Stimulated activated naive CD8-positive, alpha-beta T cell treated with anti-CD3 and anti-CD28 coated beads, Interleukin-15, Interleukin-2, amounts not matched to agents 100 U/mL and 50 U/mL, for 24 hours (primary cell): Measurements from ENCODE around the gene ANTXRL.
"Not testable (repeated sequence)": the region's sequence is repeated elsewhere in the genome, so short reads cannot be mapped to it uniquely, and the experiment has no call there.

Experiments
- ATAC-seq: fragments of 150-1000 bp; cut with Tn5 transposase; one replicate; pipeline ENCODE4 v1.10.0; 2021
- DNase-seq: peaks from one replicate; pipeline ENCODE4 v3.0.0; 2021

The ANTXRL gene

GRCh38 chr10:46308666-46309450 is 22.1 kb downstream of the ANTXRL start:
- no peak for DNase-seq
- ATAC-seq, result no peak

- ATAC-seq, result no peak
- no peak for DNase-seq
Observed at GRCh38 chr10:46309511-46310142, 22.8 kb downstream of the ANTXRL start.

GRCh38 chr10:46310143-46310514 is 23.3 kb downstream of the ANTXRL start:
- ATAC-seq, result no peak

GRCh38 chr10:46310851-46311250 is 24.1 kb downstream of the ANTXRL start:
- DNase-seq, result no peak
- no peak for ATAC-seq

More at GRCh38 chr10:46310143-46310514, 23.3 kb downstream of the ANTXRL start:
- DNase-seq, result no peak

GRCh38 chr10:46311501-46311951 is 24.7 kb downstream of the ANTXRL start:
- DNase-seq (no peak), ATAC-seq (no peak)

GRCh38 chr10:46311961-46312431 is 25.2 kb downstream of the ANTXRL start:
- DNase-seq, ATAC-seq: not testable (repeated sequence)

- ATAC-seq, result no peak
- no peak for DNase-seq
Observed at GRCh38 chr10:46312953-46313352, 26.2 kb downstream of the ANTXRL start.

GRCh38 chr10:46314071-46314470 is 27.3 kb downstream of the ANTXRL start:
- ATAC-seq, result no peak

GRCh38 chr10:46315071-46315860 is 28.5 kb downstream of the ANTXRL start:
- not testable (repeated sequence) for ATAC-seq, DNase-seq

More at GRCh38 chr10:46314071-46314470, 27.3 kb downstream of the ANTXRL start:
- DNase-seq, result no peak

GRCh38 chr10:46317370-46317769 is 30.6 kb downstream of the ANTXRL start:
- no peak for ATAC-seq

GRCh38 chr10:46317889-46318288 is 31.1 kb downstream of the ANTXRL start:
- ATAC-seq, result no peak
- DNase-seq, result no peak

More at GRCh38 chr10:46317370-46317769, 30.6 kb downstream of the ANTXRL start:
- no peak for DNase-seq

- ATAC-seq, result no peak
- DNase-seq, result no peak
Observed at GRCh38 chr10:46318799-46319198, 32.0 kb downstream of the ANTXRL start.

GRCh38 chr10:46319389-46319788 is 32.6 kb downstream of the ANTXRL start:
- no peak for DNase-seq
- ATAC-seq, result no peak

- ATAC-seq (no peak), DNase-seq (no peak)
Observed at GRCh38 chr10:46321770-46322169, 35.0 kb downstream of the ANTXRL start.

GRCh38 chr10:46323176-46323575 is 36.4 kb downstream of the ANTXRL start:
- ATAC-seq (no peak), DNase-seq (no peak)

- ATAC-seq, result no peak
- no peak for DNase-seq
Observed at GRCh38 chr10:46325021-46325420, 38.2 kb downstream of the ANTXRL start.

GRCh38 chr10:46326066-46326465 is 39.3 kb downstream of the ANTXRL start:
- ATAC-seq (no peak), DNase-seq (no peak)

GRCh38 chr10:46326971-46327370 is 40.2 kb downstream of the ANTXRL start:
- DNase-seq (no peak), ATAC-seq (no peak)

- DNase-seq (no peak), ATAC-seq (no peak)
Observed at GRCh38 chr10:46327685-46328084, 40.9 kb downstream of the ANTXRL start.

- ATAC-seq (no peak), DNase-seq (no peak)
Observed at GRCh38 chr10:46328853-46329689, 42.3 kb downstream of the ANTXRL start.

- ATAC-seq, result no peak
- no peak for DNase-seq
Observed at GRCh38 chr10:46329690-46330016, 42.9 kb downstream of the ANTXRL start.

GRCh38 chr10:46330894-46331293 is 44.1 kb downstream of the ANTXRL start:
- DNase-seq (no peak), ATAC-seq (no peak)
